HL-60 (cell line): Measurements from ENCODE around the gene FDPS.

Experiments used
- DNase-seq, 2 experiments: peaks; one replicate each; pipeline ENCODE4 v3.0.0-alpha.2; 2010 to 2020; ENCODE audit warnings: low read depth in 1 of 2, low spot score in 1 of 2
- H3K27ac ChIP-seq: fragments of 250-450 bp; sonication (Bioruptor Pico); replicated peaks from 2 replicates; pipeline ENCODE4 v1.5.1; 2020; ENCODE audit warnings: mild to moderate bottlenecking, moderate library complexity
- H3K27me3 ChIP-seq: fragments of 250-450 bp; sonication (Bioruptor Pico); 2 replicates; pipeline ENCODE4 v1.5.1; 2021; ENCODE audit warnings: mild to moderate bottlenecking, moderate library complexity; ENCODE audit not compliant: insufficient read depth, poor library complexity, severe bottlenecking
- H3K4me3 ChIP-seq: replicated peaks from 2 replicates; pipeline ENCODE4 v1.5.1; 2011; ENCODE audit warnings: mild to moderate bottlenecking, control low read depth, low read length; ENCODE audit not compliant: insufficient read depth
- CTCF ChIP-seq: IDR thresholded peaks from one replicate; pipeline ENCODE4 v1.5.1; 2011; ENCODE audit warnings: low read length, control low read depth, inconsistent platforms; ENCODE audit not compliant: insufficient read depth
- GABPA ChIP-seq: IDR thresholded peaks from 2 replicates; pipeline ENCODE4 v1.6.1; 2012; ENCODE audit warnings: low read depth
- POLR2AphosphoS5 ChIP-seq: IDR thresholded peaks from 2 replicates; pipeline ENCODE4 v1.6.1; 2012; ENCODE audit warnings: low read depth
- REST ChIP-seq: IDR thresholded peaks from 2 replicates; pipeline ENCODE4 v1.6.1; 2012; ENCODE audit warnings: low read depth; ENCODE audit not compliant: insufficient replicate concordance
- SPI1 ChIP-seq: IDR thresholded peaks from 2 replicates; pipeline ENCODE4 v1.6.1; 2012; ENCODE audit warnings: low read depth, mild to moderate bottlenecking, borderline replicate concordance

Gene FDPS

GRCh38 chr1:155267373-155267772 is 41.3 kb upstream of the FDPS start:
- TF ChIP-seq POLR2AphosphoS5 (no peak), REST (no peak), CTCF (no peak), GABPA (no peak), SPI1 (no peak)
- no peaks in the 10 kb centered on the region for H3K27me3 ChIP-seq
- H3K4me3 ChIP-seq: no peak overlapping the region
- H3K27ac ChIP-seq: no peak overlapping the region
- DNase-seq: no peak

- TF ChIP-seq CTCF (no peak), GABPA (no peak), SPI1 (no peak), POLR2AphosphoS5 (no peak)
- H3K27me3 ChIP-seq: no peaks in the 10 kb centered on the region
- no peak for DNase-seq
- H3K27ac ChIP-seq: no peak overlapping the region
- no peak overlapping the region for H3K4me3 ChIP-seq
Measured at GRCh38 chr1:155268630-155269029, 40.0 kb upstream of the FDPS start.

- DNase-seq: no peak
Measured at GRCh38 chr1:155269381-155269780, 39.3 kb upstream of the FDPS start.

More at GRCh38 chr1:155269381-155269780, 39.3 kb upstream of the FDPS start:
- TF ChIP-seq CTCF (no peak), SPI1 (no peak), POLR2AphosphoS5 (no peak), GABPA (no peak), REST (no peak)
- no peak overlapping the region for H3K27ac ChIP-seq
- H3K27me3 ChIP-seq: no peaks in the 10 kb centered on the region
- no peak overlapping the region for H3K4me3 ChIP-seq
